ENCODE results near the gene DAGLB.

The DAGLB gene

DNA sequence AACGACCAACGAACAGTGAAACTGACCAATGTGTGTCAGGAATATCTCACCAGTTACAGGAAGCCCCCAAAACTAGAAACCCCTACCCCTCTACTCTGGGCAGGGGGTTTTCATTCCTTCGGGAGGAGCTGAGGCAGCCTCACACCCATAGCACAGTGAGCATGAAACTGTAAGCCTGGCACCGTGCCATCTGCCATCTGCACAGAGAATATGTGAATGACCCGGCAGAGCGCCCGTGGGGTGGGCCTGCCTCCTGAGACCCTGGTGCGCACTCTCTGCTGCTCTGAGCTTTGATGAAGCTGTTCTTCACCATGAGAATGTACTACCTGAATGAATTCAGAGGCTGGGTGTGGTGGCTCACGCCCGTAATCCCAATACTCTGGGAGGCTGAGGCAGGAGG is 27.1 kb downstream of the DAGLB start:
- DNase-seq (ENCODE audit: low read depth), result no peak
- TF ChIP-seq CTCF (conservative IDR thresholded peaks at IDR 0.05; ENCODE audit: low read depth, low read length), result no peak
- H3K4me3 ChIP-seq (ENCODE audit: low read length), result no peak overlapping the region

- H3K4me3 ChIP-seq (ENCODE audit: low read length), result no peak overlapping the region
- DNase-seq (ENCODE audit: low read depth), result no peak
- TF ChIP-seq CTCF (conservative IDR thresholded peaks at IDR 0.05; ENCODE audit: low read depth, low read length), result no peak
Measured at GRCh38 chr7:6419310-6419773, 28.4 kb downstream of the DAGLB start.

DNA sequence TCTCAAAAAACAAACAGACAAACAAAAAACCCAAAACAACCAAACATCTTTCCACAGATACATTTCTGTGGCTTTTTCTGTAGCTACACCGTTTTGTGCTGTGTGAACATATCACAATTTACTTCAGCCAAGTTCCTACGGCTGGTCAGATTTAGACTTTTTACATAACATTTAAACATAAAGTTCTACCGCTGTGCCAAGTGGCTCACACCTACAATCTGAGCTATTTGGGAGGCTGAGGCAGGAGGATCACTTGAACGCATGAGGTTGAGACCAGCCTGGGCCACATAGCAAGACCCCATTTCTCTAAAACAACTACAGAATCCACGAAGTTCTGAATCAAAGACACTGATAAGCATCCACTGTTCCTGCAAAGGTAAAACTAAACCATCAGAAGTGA is 30.3 kb downstream of the DAGLB start:
- no peak overlapping the region for H3K4me3 ChIP-seq (ENCODE audit: low read length)
- DNase-seq (ENCODE audit: low read depth), result no peak
- TF ChIP-seq CTCF (conservative IDR thresholded peaks at IDR 0.05; ENCODE audit: low read depth, low read length), result no peak

DNA sequence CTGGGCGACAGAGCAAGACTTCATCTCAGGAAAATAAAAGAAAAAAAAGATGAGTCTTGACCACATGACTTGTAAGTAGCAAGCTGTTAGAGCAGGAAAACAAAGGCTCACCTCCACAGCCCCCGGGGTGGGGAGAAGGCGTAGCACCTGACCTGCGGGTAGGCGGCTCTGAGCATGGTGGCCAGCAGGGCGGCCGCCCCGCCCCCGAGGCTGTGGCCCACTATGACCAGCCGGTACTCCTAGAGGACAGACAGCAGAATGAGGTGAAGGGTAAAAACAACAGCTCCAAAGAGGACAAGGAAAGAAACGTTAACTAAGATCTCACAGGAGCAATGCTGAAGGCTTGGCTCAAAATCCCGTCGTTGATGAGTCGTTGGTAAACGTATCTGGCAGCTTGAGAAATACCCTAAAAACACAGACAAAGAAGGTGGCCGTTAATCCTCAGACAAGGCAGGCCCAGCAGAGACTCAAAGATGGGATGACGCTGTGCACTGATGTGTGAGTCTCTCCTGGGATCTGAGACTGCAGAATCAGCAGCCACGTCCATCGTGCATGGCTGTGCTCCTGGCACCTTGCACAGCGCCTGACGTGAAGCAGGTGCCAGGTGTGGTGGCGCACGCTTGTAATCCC is 31.1 kb downstream of the DAGLB start:
- TF ChIP-seq CTCF (conservative IDR thresholded peaks at IDR 0.05; ENCODE audit: low read depth, low read length), result no peak
- no peak overlapping the region for H3K4me3 ChIP-seq (ENCODE audit: low read length)
- DNase-seq (ENCODE audit: low read depth), result peak; percentile 13

DNA sequence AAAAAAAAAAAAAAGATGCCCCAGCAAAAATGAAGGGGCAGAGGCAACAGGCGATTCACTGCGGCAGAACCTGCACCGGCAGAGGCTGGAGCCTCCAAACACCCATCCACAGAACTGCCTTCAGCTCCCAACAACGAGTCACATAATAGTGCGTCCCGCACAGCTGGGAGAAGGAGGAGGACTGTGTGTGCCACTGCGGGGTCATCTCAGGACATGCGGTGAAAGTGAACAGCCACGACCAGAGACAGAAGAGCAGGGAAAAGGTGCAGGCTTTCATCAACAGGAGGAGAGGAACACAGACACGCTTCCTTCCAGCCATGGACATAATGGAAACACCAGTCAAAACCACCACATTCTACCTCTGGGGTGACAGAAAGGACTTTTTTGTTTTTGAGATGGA is 34.1 kb downstream of the DAGLB start:
- TF ChIP-seq CTCF (conservative IDR thresholded peaks at IDR 0.05; ENCODE audit: low read depth, low read length), result no peak
- no peak for DNase-seq (ENCODE audit: low read depth)
- no peak overlapping the region for H3K4me3 ChIP-seq (ENCODE audit: low read length)

- TF ChIP-seq CTCF (conservative IDR thresholded peaks at IDR 0.05; ENCODE audit: low read depth, low read length), result no peak
- H3K4me3 ChIP-seq (ENCODE audit: low read length), result no peak overlapping the region
- no peak for DNase-seq (ENCODE audit: low read depth)
Measured at GRCh38 chr7:6409944-6410693, 37.6 kb downstream of the DAGLB start.

DNA sequence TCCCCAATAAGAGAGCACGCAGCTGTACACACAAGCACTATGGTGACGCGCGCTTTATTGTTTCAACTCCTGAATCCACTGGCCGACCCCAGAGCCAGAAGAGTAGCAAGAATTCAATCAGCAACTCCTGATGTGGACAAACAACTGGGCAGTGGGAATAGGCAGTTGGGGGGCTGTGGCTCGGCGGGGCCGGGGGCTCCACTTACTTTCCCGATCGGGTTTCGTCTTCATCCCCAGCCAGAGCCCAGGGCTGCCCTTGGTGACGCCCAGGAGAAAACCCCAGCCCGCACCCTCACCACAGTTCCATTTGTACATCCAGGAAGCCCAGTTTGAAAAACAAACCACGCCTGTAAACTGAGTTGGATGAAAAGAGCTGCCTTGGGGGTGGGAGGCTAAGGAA is 38.7 kb downstream of the DAGLB start:
- no peak for DNase-seq (ENCODE audit: low read depth)
- H3K4me3 ChIP-seq (ENCODE audit: low read length), result no peak overlapping the region
- no peak for TF ChIP-seq CTCF (conservative IDR thresholded peaks at IDR 0.05; ENCODE audit: low read depth, low read length)
